ENCODE measurements around the gene CTTNBP2.

GRCh38 chr7:117800841-117801240, 72.4 kb downstream of the CTTNBP2 start:
- TF ChIP-seq CTCF (IDR thresholded peaks at IDR 0.05) (no peak), TAF1 (IDR thresholded peaks at IDR 0.05; ENCODE audit: borderline replicate concordance, low read depth, low read length) (no peak), REST (IDR thresholded peaks at IDR 0.05; ENCODE audit: low read depth, low read length) (no peak), MAX (IDR thresholded peaks at IDR 0.05; ENCODE audit: low read depth) (no peak), POLR2AphosphoS5 (IDR thresholded peaks at IDR 0.05; ENCODE audit: low read depth, low read length) (no peak), ELF1 (IDR thresholded peaks at IDR 0.05) (no peak)
